ENCODE measurements around the gene SIRPA. TPM values are rescaled to one million over a fixed set of nuclear protein-coding genes. Genes with fewer than 3 reads are reported as not detected.

Gene SIRPA
- polyA plus RNA-seq, 1 donor (not counting 4 experiments of a cell fraction or from before 2014, with no cell fraction given) = 23.7 TPM

DNA sequence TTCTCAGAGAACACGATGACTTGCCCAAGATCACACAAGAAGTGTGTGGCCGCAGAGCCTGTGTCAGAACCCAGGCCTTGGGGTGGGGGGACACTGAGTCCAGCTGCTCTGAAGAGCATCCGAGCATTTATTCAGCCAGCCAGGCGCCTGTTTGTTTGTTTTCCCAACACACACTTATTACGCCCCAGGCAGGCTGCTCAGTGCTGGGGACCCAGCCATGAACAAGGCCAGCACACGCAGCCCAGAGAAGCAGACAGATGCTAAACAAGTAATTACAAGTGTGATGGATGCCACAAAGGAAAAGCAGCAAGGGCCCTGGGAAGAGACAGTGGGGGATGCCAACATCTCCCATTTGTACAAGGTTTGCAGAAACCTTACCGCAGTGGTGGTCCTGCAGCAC, 19.4 kb upstream of the SIRPA start:
- no peak overlapping the region for H2AFZ ChIP-seq (ENCODE audit: control insufficient read depth, low read length)
- no peak overlapping the region for H3K4me2 ChIP-seq (ENCODE audit: control insufficient read depth, extremely low read depth, insufficient read depth, low read depth, low read length)
- H3K4me1 ChIP-seq (ENCODE audit: control insufficient read depth, extremely low read depth, insufficient read depth, low read length) = peaks cover 18% of the 10 kb centered on the region
- DNase-seq (ENCODE audit: low read depth, low spot score) = no peak
- H3K9me1 ChIP-seq (ENCODE audit: control insufficient read depth, extremely low read depth, insufficient read depth, low read length) = peaks cover 4% of the 10 kb centered on the region
- peak overlapping the region; percentile 0 for H3K9ac ChIP-seq (ENCODE audit: control insufficient read depth, extremely low read depth, insufficient read depth, low read length)
- H3K27me3 ChIP-seq (ENCODE audit: control insufficient read depth, extremely low read depth, insufficient read depth, low read length) = no peaks in the 10 kb centered on the region
- no peaks in the 10 kb centered on the region for H4K20me1 ChIP-seq (ENCODE audit: control insufficient read depth, extremely low read depth, insufficient read depth, low read length)
- dilution Hi-C loops (cut with MboI; ENCODE audit: extremely low pct_ligation_motif_present, low sequenced_read_pairs) = no loop called here
- H3K9me3 ChIP-seq (ENCODE audit: control insufficient read depth, low read depth, low read length) = no peaks in the 10 kb centered on the region
- H3K27ac ChIP-seq (ENCODE audit: control insufficient read depth, insufficient read depth, low read length) = no peak overlapping the region
- H3K36me3 ChIP-seq (ENCODE audit: control insufficient read depth in 2 of 2, extremely low read depth in 1 of 2, insufficient read depth in 2 of 2, low read length in 2 of 2) = no peaks in the 10 kb centered on the region
- FAIRE-seq = no peak
- H3K79me2 ChIP-seq (ENCODE audit: control insufficient read depth, insufficient read depth, low read length) = no peaks in the 10 kb centered on the region
- TF ChIP-seq EZH2 (IDR thresholded peaks at IDR 0.05; ENCODE audit: low read length) = no peak
- TF ChIP-seq CTCF (optimal IDR thresholded peaks at IDR 0.05 in 1 of 3, IDR thresholded peaks at IDR 0.05 in 1 of 3, conservative IDR thresholded peaks at IDR 0.05 in 1 of 3; ENCODE audit: extremely low read depth in 1 of 3, insufficient read depth in 2 of 3, low read length in 3 of 3) = no peak
- H3K4me3 ChIP-seq (ENCODE audit: control insufficient read depth in 2 of 3, extremely low read depth in 1 of 3, insufficient read depth in 2 of 3, low read depth in 1 of 3, low read length in 3 of 3) = no peak overlapping the region

- TF ChIP-seq EZH2 (IDR thresholded peaks at IDR 0.05; ENCODE audit: low read length) = no peak
- no peak for TF ChIP-seq CTCF (optimal IDR thresholded peaks at IDR 0.05 in 1 of 3, IDR thresholded peaks at IDR 0.05 in 1 of 3, conservative IDR thresholded peaks at IDR 0.05 in 1 of 3; ENCODE audit: extremely low read depth in 1 of 3, insufficient read depth in 2 of 3, low read length in 3 of 3)
- Histone ChIP-seq H3K9me3 (ENCODE audit: control insufficient read depth, low read depth, low read length) (no peaks in the 10 kb centered on the region), H4K20me1 (ENCODE audit: control insufficient read depth, extremely low read depth, insufficient read depth, low read length) (no peaks in the 10 kb centered on the region), H3K4me2 (ENCODE audit: control insufficient read depth, extremely low read depth, insufficient read depth, low read depth, low read length) (no peak overlapping the region), H3K27me3 (ENCODE audit: control insufficient read depth, extremely low read depth, insufficient read depth, low read length) (no peaks in the 10 kb centered on the region), H3K79me2 (ENCODE audit: control insufficient read depth, insufficient read depth, low read length) (no peaks in the 10 kb centered on the region), H3K27ac (ENCODE audit: control insufficient read depth, insufficient read depth, low read length) (peak overlapping the region; percentile 22), H3K36me3 (ENCODE audit: control insufficient read depth in 2 of 2, extremely low read depth in 1 of 2, insufficient read depth in 2 of 2, low read length in 2 of 2) (no peaks in the 10 kb centered on the region), H3K4me1 (ENCODE audit: control insufficient read depth, extremely low read depth, insufficient read depth, low read length) (peaks cover 18% of the 10 kb centered on the region), H3K9ac (ENCODE audit: control insufficient read depth, extremely low read depth, insufficient read depth, low read length) (peak overlapping the region; percentile 0), H3K4me3 (ENCODE audit: control insufficient read depth in 2 of 3, extremely low read depth in 1 of 3, insufficient read depth in 2 of 3, low read depth in 1 of 3, low read length in 3 of 3) (no peak overlapping the region), H3K9me1 (ENCODE audit: control insufficient read depth, extremely low read depth, insufficient read depth, low read length) (peaks cover 4% of the 10 kb centered on the region), H2AFZ (ENCODE audit: control insufficient read depth, low read length) (no peak overlapping the region)
- FAIRE-seq (peak; percentile 97), DNase-seq (ENCODE audit: low read depth, low spot score) (peak; percentile 71)
- dilution Hi-C loops (cut with MboI; ENCODE audit: extremely low pct_ligation_motif_present, low sequenced_read_pairs) = no loop called here
These were observed 18.8 kb upstream of the SIRPA start for GRCh38 chr20:1876217-1876921.
